ENCODE results near the gene PLOD3. TPM values are rescaled to one million over a fixed set of nuclear protein-coding genes. Genes with fewer than 3 reads are reported as not detected.

The PLOD3 gene
- total RNA-seq, 1 experiment from 2014 or later = 83.7 TPM

DNA sequence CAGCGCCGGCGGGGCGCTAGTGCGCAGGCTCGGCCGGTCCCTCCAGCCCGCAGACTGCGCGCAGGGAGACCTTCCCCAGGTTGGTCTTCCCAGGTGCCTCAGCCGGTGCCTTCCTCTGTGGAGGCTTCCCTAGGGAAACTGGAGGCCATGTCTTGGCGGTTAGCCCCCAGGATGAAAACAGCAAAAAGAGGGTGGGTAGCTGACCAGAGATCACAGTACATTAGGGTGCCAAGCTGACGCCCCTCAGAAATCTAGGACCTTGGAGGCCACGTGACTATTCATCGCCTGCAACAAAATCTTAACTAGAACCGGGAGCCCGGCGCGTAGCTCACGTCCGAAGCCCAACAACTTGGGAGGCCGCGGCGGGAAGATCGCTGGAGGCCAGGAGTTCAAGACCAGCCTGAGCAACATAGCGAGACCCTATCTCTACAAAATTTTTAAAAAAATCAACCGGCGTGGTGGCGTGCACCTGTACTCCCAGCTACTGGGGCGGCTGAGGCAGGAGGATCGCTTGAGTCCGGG lies 27.8 kb upstream of the PLOD3 start:
- H3K79me2 ChIP-seq (ENCODE audit: insufficient read depth, low read length) = peaks cover 73% of the 10 kb centered on the region
- H2AFZ ChIP-seq (ENCODE audit: low read depth, low read length, poor library complexity, severe bottlenecking) = no peak overlapping the region
- H3K4me1 ChIP-seq (ENCODE audit: control insufficient read depth in 1 of 2, insufficient read depth in 2 of 2, low read length in 2 of 2) = peaks cover 14 to 23% of the 10 kb centered on the region in 2 experiments
- H3K27me3 ChIP-seq (ENCODE audit: insufficient read depth, low read length) = no peaks in the 10 kb centered on the region
- DNase-seq (ENCODE audit: low read depth, low spot score) (no peak), ATAC-seq (no peak)
- H3K9ac ChIP-seq (ENCODE audit: low read length) = peak overlapping the region; percentile 86
- ChIA-PET POLR2A (interaction anchor here (0.6 to 2.9 kb wide), 3 partner anchors 27 to 82 kb away, joined by 3 to 11 read pairs (median 4); partner anchors contain the start of genes PLOD3 and ZNHIT1), RAD21 (ENCODE audit: low non-redundant PET in 1 of 2, low total read pairs in 2 of 2, uncharacterized antibody in 2 of 2, unreplicated experiment in 2 of 2) (interaction anchor here in 1 of 2 experiments (0.6 to 2.0 kb wide), 2 partner anchors 101 to 106 kb away, joined by 4 to 6 read pairs; no protein-coding TSS in a partner anchor), CTCF (interaction anchor here (0.8 to 2.5 kb wide), 8 partner anchors 25 to 102 kb away, joined by 3 to 38 read pairs (median 4); partner anchors contain the start of genes PLOD3 and ZNHIT1)
- no peaks in the 10 kb centered on the region for H4K20me1 ChIP-seq (ENCODE audit: insufficient read depth)
- peak overlapping the region; percentile 98 for H3K4me2 ChIP-seq (ENCODE audit: low read length)
- H3K36me3 ChIP-seq (ENCODE audit: control insufficient read depth in 1 of 2, insufficient read depth in 2 of 2, low read length in 2 of 2) = peaks cover 5 to 9% of the 10 kb centered on the region in 2 experiments
- no peaks in the 10 kb centered on the region for H3K9me3 ChIP-seq (ENCODE audit: control insufficient read depth in 1 of 2, insufficient read depth in 1 of 2, low read depth in 1 of 2, low read length in 2 of 2)
- intact Hi-C loops (cut with micrococcal nuclease) = no loop called here
- BruUV-seq (replicated peaks) = TSS peak; percentile 83
- H3K4me3 ChIP-seq (replicated peaks in 1 of 2; ENCODE audit: low read depth in 1 of 2, low read length in 2 of 2) = peak overlapping the region; percentile 99 to 100
- peak overlapping the region; percentile 89 for H3K27ac ChIP-seq (ENCODE audit: low read depth, low read length)
- H3K9me2 ChIP-seq (ENCODE audit: insufficient read depth) = no peaks in the 10 kb centered on the region
- TF ChIP-seq JUND (IDR thresholded peaks at IDR 0.05) = no peak
- no peak for TF ChIP-seq ZFX (IDR thresholded peaks at IDR 0.05)
- no peak for TF ChIP-seq SRF (IDR thresholded peaks at IDR 0.05; ENCODE audit: low read depth)
- TF ChIP-seq EZH2phosphoT487 (IDR thresholded peaks at IDR 0.05; ENCODE audit: borderline replicate concordance) = no peak
- TF ChIP-seq ELF1 (IDR thresholded peaks at IDR 0.05; ENCODE audit: borderline replicate concordance, low read depth) = no peak
- TF ChIP-seq EGR1 (IDR thresholded peaks at IDR 0.05; ENCODE audit: low read depth) = no peak
- TF ChIP-seq CBX3 (IDR thresholded peaks at IDR 0.05; ENCODE audit: low read depth) = no peak
- peak; percentile 34 for TF ChIP-seq YY1 (IDR thresholded peaks at IDR 0.05; ENCODE audit: extremely low read depth, insufficient replicate concordance, low read depth, low read length)
- no peak for TF ChIP-seq FOSL1 (IDR thresholded peaks at IDR 0.05; ENCODE audit: low read depth)
- TF ChIP-seq POLR2AphosphoS5 (IDR thresholded peaks at IDR 0.05; ENCODE audit: low read depth, low read length) = peak; percentile 21
- TF ChIP-seq, protein P1, sequence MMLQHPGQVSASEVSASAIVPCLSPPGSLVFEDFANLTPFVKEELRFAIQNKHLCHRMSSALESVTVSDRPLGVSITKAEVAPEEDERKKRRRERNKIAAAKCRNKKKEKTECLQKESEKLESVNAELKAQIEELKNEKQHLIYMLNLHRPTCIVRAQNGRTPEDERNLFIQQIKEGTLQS (IDR thresholded peaks at IDR 0.05) = no peak
- no peak for TF ChIP-seq SIN3A (IDR thresholded peaks at IDR 0.05; ENCODE audit: low read depth)
- TF ChIP-seq CEBPB (IDR thresholded peaks at IDR 0.05; ENCODE audit: low read depth) = no peak
- no peak for TF ChIP-seq RAD21 (IDR thresholded peaks at IDR 0.05; ENCODE audit: low read depth)
- peak; percentile 43 for TF ChIP-seq POLR2A (IDR thresholded peaks at IDR 0.05; ENCODE audit: borderline replicate concordance, extremely low read depth, insufficient read depth, insufficient read length)
- TF ChIP-seq, protein P2, sequence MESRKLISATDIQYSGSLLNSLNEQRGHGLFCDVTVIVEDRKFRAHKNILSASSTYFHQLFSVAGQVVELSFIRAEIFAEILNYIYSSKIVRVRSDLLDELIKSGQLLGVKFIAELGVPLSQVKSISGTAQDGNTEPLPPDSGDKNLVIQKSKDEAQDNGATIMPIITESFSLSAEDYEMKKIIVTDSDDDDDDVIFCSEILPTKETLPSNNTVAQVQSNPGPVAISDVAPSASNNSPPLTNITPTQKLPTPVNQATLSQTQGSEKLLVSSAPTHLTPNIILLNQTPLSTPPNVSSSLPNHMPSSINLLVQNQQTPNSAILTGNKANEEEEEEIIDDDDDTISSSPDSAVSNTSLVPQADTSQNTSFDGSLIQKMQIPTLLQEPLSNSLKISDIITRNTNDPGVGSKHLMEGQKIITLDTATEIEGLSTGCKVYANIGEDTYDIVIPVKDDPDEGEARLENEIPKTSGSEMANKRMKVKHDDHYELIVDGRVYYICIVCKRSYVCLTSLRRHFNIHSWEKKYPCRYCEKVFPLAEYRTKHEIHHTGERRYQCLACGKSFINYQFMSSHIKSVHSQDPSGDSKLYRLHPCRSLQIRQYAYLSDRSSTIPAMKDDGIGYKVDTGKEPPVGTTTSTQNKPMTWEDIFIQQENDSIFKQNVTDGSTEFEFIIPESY (IDR thresholded peaks at IDR 0.05; ENCODE audit: extremely low read depth, insufficient replicate concordance, low read length) = no peak
- TF ChIP-seq ZNF274 (IDR thresholded peaks at IDR 0.05; ENCODE audit: low read depth, low read length) = no peak
- no peak for TF ChIP-seq TCF7L2 (IDR thresholded peaks at IDR 0.05; ENCODE audit: borderline replicate concordance, extremely low read depth, insufficient read depth, insufficient read length)
- no peak for TF ChIP-seq SP1 (IDR thresholded peaks at IDR 0.05; ENCODE audit: low read depth)
- TF ChIP-seq, protein P3, sequence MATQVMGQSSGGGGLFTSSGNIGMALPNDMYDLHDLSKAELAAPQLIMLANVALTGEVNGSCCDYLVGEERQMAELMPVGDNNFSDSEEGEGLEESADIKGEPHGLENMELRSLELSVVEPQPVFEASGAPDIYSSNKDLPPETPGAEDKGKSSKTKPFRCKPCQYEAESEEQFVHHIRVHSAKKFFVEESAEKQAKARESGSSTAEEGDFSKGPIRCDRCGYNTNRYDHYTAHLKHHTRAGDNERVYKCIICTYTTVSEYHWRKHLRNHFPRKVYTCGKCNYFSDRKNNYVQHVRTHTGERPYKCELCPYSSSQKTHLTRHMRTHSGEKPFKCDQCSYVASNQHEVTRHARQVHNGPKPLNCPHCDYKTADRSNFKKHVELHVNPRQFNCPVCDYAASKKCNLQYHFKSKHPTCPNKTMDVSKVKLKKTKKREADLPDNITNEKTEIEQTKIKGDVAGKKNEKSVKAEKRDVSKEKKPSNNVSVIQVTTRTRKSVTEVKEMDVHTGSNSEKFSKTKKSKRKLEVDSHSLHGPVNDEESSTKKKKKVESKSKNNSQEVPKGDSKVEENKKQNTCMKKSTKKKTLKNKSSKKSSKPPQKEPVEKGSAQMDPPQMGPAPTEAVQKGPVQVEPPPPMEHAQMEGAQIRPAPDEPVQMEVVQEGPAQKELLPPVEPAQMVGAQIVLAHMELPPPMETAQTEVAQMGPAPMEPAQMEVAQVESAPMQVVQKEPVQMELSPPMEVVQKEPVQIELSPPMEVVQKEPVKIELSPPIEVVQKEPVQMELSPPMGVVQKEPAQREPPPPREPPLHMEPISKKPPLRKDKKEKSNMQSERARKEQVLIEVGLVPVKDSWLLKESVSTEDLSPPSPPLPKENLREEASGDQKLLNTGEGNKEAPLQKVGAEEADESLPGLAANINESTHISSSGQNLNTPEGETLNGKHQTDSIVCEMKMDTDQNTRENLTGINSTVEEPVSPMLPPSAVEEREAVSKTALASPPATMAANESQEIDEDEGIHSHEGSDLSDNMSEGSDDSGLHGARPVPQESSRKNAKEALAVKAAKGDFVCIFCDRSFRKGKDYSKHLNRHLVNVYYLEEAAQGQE (IDR thresholded peaks at IDR 0.05; ENCODE audit: low read depth) = no peak
- TF ChIP-seq, protein P4, sequence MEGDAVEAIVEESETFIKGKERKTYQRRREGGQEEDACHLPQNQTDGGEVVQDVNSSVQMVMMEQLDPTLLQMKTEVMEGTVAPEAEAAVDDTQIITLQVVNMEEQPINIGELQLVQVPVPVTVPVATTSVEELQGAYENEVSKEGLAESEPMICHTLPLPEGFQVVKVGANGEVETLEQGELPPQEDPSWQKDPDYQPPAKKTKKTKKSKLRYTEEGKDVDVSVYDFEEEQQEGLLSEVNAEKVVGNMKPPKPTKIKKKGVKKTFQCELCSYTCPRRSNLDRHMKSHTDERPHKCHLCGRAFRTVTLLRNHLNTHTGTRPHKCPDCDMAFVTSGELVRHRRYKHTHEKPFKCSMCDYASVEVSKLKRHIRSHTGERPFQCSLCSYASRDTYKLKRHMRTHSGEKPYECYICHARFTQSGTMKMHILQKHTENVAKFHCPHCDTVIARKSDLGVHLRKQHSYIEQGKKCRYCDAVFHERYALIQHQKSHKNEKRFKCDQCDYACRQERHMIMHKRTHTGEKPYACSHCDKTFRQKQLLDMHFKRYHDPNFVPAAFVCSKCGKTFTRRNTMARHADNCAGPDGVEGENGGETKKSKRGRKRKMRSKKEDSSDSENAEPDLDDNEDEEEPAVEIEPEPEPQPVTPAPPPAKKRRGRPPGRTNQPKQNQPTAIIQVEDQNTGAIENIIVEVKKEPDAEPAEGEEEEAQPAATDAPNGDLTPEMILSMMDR (IDR thresholded peaks at IDR 0.05 in 2 of 3, conservative IDR thresholded peaks at IDR 0.05 in 1 of 3; ENCODE audit: borderline replicate concordance in 1 of 3, insufficient read depth in 1 of 3, low read depth in 2 of 3, low read length in 2 of 3) = no peak

All from HCT116 (cell line).